ENCODE results near the gene CARD14. TPM values are rescaled to one million over a fixed set of nuclear protein-coding genes. Genes with fewer than 3 reads are reported as not detected.

The CARD14 gene
- total and polyA plus RNA-seq, 2 experiments from 2014 or later: 0.08 to 0.52 TPM

DNA sequence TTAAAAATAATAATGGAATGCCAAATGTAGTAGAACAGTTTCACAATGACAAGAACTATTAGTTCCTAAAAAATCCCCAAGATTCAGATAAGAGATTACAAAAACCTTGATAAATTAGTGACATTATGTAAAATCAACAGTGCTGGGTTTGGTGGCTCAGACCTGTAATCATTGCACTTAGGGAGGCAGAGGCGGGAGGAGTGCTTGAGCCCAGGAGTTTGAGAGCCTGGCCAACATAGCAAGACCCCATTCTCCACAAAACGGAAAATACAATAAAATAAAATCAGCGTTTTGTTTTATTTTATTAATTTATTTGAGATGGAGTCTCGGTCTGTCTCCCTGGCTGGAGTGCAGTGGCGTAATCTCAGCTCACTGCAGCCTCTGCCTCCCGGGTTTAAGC, 4.1 kb downstream of the CARD14 start:
- Histone ChIP-seq H3K27ac (ENCODE audit: low read depth) (no peak overlapping the region), H2AFZ (no peak overlapping the region), H4K20me1 (replicated peaks; ENCODE audit: insufficient read depth) (no peaks in the 10 kb centered on the region), H3K4me1 (ENCODE audit: insufficient read depth) (no peaks in the 10 kb centered on the region), H3F3A (replicated peaks; ENCODE audit: low read depth) (no peaks in the 10 kb centered on the region), H3K9me2 (ENCODE audit: insufficient read depth) (no peaks in the 10 kb centered on the region), H3K79me2 (replicated peaks; ENCODE audit: insufficient read depth) (no peaks in the 10 kb centered on the region), H3K4me2 (no peak overlapping the region), H3K27me3 (ENCODE audit: insufficient read depth) (no peaks in the 10 kb centered on the region), H3K36me3 (ENCODE audit: insufficient read depth) (no peaks in the 10 kb centered on the region), H3K4me3 (no peak overlapping the region)
- no peak overlapping the region for H3K27ac Mint-ChIP-seq
- peaks cover 11% of the 10 kb centered on the region for H3K27me3 Mint-ChIP-seq (ENCODE audit: insufficient read depth, low read depth, poor library complexity)
- H3K36me3 Mint-ChIP-seq (ENCODE audit: low read depth): no peaks in the 10 kb centered on the region
- no peaks in the 10 kb centered on the region for H3K9me3 Mint-ChIP-seq
- DNase-seq (ENCODE audit: low spot score) (no peak), ATAC-seq (no peak)
- no peak overlapping the region for H3K4me3 Mint-ChIP-seq
- H3K4me1 Mint-ChIP-seq: peaks cover 4% of the 10 kb centered on the region
- TF ChIP-seq NANOG (IDR thresholded peaks at IDR 0.05; ENCODE audit: borderline replicate concordance): no peak
- TF ChIP-seq, protein P1, sequence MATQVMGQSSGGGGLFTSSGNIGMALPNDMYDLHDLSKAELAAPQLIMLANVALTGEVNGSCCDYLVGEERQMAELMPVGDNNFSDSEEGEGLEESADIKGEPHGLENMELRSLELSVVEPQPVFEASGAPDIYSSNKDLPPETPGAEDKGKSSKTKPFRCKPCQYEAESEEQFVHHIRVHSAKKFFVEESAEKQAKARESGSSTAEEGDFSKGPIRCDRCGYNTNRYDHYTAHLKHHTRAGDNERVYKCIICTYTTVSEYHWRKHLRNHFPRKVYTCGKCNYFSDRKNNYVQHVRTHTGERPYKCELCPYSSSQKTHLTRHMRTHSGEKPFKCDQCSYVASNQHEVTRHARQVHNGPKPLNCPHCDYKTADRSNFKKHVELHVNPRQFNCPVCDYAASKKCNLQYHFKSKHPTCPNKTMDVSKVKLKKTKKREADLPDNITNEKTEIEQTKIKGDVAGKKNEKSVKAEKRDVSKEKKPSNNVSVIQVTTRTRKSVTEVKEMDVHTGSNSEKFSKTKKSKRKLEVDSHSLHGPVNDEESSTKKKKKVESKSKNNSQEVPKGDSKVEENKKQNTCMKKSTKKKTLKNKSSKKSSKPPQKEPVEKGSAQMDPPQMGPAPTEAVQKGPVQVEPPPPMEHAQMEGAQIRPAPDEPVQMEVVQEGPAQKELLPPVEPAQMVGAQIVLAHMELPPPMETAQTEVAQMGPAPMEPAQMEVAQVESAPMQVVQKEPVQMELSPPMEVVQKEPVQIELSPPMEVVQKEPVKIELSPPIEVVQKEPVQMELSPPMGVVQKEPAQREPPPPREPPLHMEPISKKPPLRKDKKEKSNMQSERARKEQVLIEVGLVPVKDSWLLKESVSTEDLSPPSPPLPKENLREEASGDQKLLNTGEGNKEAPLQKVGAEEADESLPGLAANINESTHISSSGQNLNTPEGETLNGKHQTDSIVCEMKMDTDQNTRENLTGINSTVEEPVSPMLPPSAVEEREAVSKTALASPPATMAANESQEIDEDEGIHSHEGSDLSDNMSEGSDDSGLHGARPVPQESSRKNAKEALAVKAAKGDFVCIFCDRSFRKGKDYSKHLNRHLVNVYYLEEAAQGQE (IDR thresholded peaks at IDR 0.05; ENCODE audit: unreplicated experiment): no peak
- TF ChIP-seq ZNF462 (CRISPR knock-in tag; IDR thresholded peaks at IDR 0.05): no peak
- no peak for TF ChIP-seq STAT1 (IDR thresholded peaks at IDR 0.05; ENCODE audit: unreplicated experiment)
- TF ChIP-seq EZH2phosphoT487 (IDR thresholded peaks at IDR 0.05; ENCODE audit: unreplicated experiment): no peak
